Epithelial cell of proximal tubule (primary cell): ENCODE measurements around the gene HSPA12A. TPM values are rescaled to one million over a fixed set of nuclear protein-coding genes. Genes with fewer than 3 reads are reported as not detected.

ENCODE experiments used
- DNase-seq: peaks from one replicate; pipeline ENCODE4 v3.0.0-alpha.2; 2011; ENCODE audit warnings: low read depth
- H3K4me3 ChIP-seq: 2 replicates; pipeline ENCODE4 v1.5.1; 2011; ENCODE audit warnings: low read depth, mild to moderate bottlenecking, low read length
- CTCF ChIP-seq: conservative IDR thresholded peaks from 2 replicates; pipeline ENCODE4 v1.5.1; 2012; ENCODE audit warnings: low read depth, mild to moderate bottlenecking, low read length
- total RNA-seq: library from RNA; depleted of rRNA; stranded (reverse); fragments of >200 nt; gene quantifications from 2 replicates; pipeline ENCODE4 v1.2.3, GENCODE V29; 2015

HSPA12A gene
- total RNA-seq, 1 donor from 2014 or later: 13.0 TPM

- H3K4me3 ChIP-seq: no peak overlapping the region
- DNase-seq: no peak
- TF ChIP-seq CTCF: no peak
Measured at GRCh38 chr10:116670706-116671105, 71.7 kb downstream of the HSPA12A start.

- no peak for DNase-seq
- H3K4me3 ChIP-seq: no peak overlapping the region
- no peak for TF ChIP-seq CTCF
Measured at GRCh38 chr10:116669832-116670644, 72.3 kb downstream of the HSPA12A start.

GRCh38 chr10:116669080-116669479 is 73.3 kb downstream of the HSPA12A start:
- DNase-seq: no peak
- H3K4me3 ChIP-seq: no peak overlapping the region
- TF ChIP-seq CTCF: no peak

- no peak for TF ChIP-seq CTCF
- no peak for DNase-seq
Measured at GRCh38 chr10:116668446-116668845, 73.9 kb downstream of the HSPA12A start.

GRCh38 chr10:116668018-116668417 is 74.3 kb downstream of the HSPA12A start:
- no peak for DNase-seq
- H3K4me3 ChIP-seq: no peak overlapping the region
- no peak for TF ChIP-seq CTCF

More at GRCh38 chr10:116668446-116668845, 73.9 kb downstream of the HSPA12A start:
- no peak overlapping the region for H3K4me3 ChIP-seq

- H3K4me3 ChIP-seq: no peak overlapping the region
- no peak for TF ChIP-seq CTCF
- DNase-seq: no peak
Measured at GRCh38 chr10:116667484-116667883, 74.9 kb downstream of the HSPA12A start.
